Measurements from ENCODE around the gene UGT1A4. TPM values are rescaled to one million over a fixed set of nuclear protein-coding genes. Genes with fewer than 3 reads are reported as not detected.

Gene UGT1A4
- total RNA-seq, 1 donor, result not detected

DNA sequence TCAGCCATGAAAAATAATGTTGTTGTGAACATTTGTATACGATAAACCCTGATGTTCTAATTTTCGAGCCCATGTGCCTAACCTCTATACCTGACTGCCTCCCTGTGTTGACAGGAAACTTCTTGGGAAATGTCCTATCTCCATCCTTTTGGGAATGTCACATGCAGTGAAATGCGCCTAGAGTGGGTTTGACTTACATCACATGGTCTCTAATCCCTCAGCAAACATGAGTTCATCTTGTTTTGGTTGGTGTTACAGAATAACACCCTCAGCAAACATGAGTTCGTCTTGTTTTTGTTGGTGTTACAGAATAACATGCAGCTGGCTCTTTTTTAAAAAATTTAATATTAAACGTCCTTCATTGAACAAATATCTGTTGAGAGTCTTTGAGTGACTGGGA, 30.2 kb upstream of the UGT1A4 start:
- no peak overlapping the region for H3K4me3 ChIP-seq (ENCODE audit: low read depth, low read length)
- no peak for DNase-seq (ENCODE audit: low read depth)
- TF ChIP-seq CTCF (IDR thresholded peaks at IDR 0.05; ENCODE audit: insufficient read depth, low read length), result no peak

DNA sequence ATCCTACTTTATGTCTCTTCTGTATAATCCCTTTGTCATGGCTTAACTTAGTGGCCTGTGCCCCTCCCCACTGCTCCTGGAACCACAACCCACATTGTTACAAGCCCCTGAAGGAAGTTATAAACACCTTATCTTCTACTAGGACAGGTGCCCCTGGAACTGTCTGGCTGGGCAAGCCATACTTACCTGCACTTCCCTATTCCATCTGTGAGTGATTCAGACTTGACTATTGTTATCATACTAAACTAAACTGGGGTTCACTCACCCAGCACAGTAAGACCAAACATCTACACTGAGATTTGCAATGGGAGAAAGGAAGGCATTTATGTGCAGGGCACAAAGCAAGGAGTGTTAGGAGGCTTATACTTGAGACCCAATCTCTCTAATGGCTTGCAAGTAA, 29.5 kb upstream of the UGT1A4 start:
- H3K4me3 ChIP-seq (ENCODE audit: low read depth, low read length), result no peak overlapping the region
- no peak for TF ChIP-seq CTCF (IDR thresholded peaks at IDR 0.05; ENCODE audit: insufficient read depth, low read length)
- no peak for DNase-seq (ENCODE audit: low read depth)

- no peak for TF ChIP-seq CTCF (IDR thresholded peaks at IDR 0.05; ENCODE audit: insufficient read depth, low read length)
- H3K4me3 ChIP-seq (ENCODE audit: low read depth, low read length), result no peak overlapping the region
- peak; percentile 74 for DNase-seq (ENCODE audit: low read depth)
These were observed 29.0 kb upstream of the UGT1A4 start for GRCh38 chr2:233689501-233689900.

- H3K4me3 ChIP-seq (ENCODE audit: low read depth, low read length), result no peak overlapping the region
- DNase-seq (ENCODE audit: low read depth), result peak; percentile 59
- TF ChIP-seq CTCF (IDR thresholded peaks at IDR 0.05; ENCODE audit: insufficient read depth, low read length), result no peak
These were observed 28.1 kb upstream of the UGT1A4 start for GRCh38 chr2:233690444-233690843.

DNA sequence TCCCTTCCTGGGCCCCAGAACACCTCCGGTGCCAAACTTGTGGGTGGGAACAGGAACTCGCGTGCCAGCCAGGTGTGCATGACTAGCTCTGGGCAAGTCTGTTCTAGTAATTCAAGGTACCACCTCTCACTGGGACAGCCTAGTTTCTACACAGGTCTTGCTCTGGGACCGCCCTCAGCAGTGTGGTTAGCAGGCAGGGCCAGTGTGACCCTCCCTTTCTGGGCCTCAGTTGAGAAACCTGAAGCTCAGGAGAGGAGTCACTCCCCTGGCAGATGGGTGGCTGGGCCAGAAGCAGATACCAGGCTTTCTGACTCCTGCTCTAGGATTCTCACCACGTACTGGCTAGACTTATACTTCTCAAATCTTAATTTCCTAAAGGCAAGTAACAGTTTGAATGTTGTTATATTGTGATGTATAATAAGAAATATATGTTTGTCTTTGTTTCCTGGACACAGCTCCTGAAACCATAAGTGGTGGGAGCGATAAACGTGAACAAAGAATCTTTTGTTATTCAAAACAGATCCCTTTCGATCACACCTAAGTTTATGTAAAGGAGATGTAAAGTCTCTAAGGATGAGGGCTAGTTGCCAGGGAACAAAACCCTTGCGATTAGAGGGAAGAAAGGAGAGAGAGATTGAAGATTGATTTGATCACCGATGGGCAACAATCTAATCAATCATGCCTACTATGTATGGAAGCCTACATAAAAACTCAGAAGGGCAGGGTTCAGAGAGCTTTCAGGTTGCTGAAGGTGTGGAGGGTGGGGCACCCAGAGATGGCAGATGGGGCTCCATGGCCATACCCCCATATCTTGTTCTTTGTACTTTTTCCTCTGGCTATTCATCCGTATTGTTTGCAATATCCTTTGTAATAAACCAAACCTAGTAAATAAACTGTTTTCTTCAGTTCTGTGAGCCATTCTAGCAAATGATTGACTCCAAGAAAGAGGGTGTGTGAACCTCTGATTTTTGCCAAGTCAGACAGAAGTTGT, 26.8 kb upstream of the UGT1A4 start:
- no peak for TF ChIP-seq CTCF (IDR thresholded peaks at IDR 0.05; ENCODE audit: insufficient read depth, low read length)
- DNase-seq (ENCODE audit: low read depth), result no peak
- no peak overlapping the region for H3K4me3 ChIP-seq (ENCODE audit: low read depth, low read length)

DNA sequence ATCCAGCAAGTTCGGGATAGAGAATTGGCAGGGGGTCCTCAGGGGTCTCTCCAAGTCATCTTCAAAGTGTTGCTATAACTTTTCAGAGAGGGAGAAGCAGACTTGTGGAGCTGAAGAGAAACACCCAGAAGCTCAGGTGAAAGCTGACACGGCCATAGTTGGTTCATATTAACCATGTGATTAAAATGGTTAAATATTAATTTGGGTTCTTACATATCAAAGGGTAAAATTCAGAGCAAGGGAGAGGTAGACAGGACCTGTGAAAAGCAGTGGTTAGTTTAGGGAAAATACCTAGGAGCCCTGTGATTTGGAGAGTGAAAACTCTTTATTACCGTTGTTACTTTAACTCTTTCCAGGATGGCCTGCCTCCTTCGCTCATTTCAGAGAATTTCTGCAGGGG, 25.9 kb upstream of the UGT1A4 start, which contains the start of gene UGT1A6:
Gene UGT1A6 (plus strand): TSS at position 243 of the 400 bp plus-strand sequence. CDS start 115 bp downstream, at position 358.
- TF ChIP-seq CTCF (IDR thresholded peaks at IDR 0.05; ENCODE audit: insufficient read depth, low read length), result no peak
- H3K4me3 ChIP-seq (ENCODE audit: low read depth, low read length), result no peak within 1 kb of the TSS
- no peak for DNase-seq (ENCODE audit: low read depth)
